Stimulated activated naive CD4-positive, alpha-beta T cell (primary cell): ENCODE results near the gene ZBTB48.

Experiments
- DNase-seq, 6 experiments: peaks; one replicate each; lab custom pipeline; 2025; lab: John Stamatoyannopoulos, UW

The ZBTB48 gene

GRCh38 chr1:6572653-6573383 lies 7.0 kb upstream of the ZBTB48 start:
- DNase-seq = no peak

GRCh38 chr1:6574025-6574620 lies 5.7 kb upstream of the ZBTB48 start:
- no peak for DNase-seq

- DNase-seq = no peak
These were observed 5.0 kb upstream of the ZBTB48 start for GRCh38 chr1:6574818-6575217.

DNA sequence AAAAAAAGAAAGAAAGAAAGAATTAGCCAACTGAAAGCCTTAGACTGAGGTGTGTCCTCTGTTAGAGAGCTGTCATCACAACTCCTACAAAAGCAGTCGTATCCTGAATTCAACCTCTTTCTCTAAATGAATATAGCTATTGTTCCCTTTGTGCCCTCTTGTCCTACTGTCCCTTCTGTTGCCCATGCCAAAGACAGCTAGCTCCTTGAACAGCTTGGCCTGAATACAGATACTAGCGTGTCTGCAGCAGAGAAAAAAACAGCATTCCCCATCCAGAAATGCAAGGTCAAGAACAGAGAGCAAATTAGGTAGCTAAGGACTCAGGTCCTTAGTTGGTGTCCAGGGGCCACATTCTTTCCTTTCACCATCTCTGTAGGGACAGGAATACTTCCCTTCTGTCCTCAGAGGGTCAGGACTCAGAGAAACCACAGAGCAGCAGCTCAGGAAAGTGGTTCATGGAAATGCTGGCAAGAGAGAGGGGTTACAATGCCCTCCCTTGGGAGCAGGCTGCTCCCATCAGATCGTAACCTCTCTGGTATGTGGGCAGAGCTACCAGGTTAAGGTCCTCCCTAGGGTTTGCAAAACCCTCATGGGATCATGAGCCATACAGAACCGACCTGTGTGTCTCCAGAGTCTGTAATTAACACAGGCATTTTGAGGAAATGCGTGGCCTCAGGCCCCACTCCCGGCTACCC lies 1.8 kb upstream of the ZBTB48 start:
- DNase-seq = no peak

DNA sequence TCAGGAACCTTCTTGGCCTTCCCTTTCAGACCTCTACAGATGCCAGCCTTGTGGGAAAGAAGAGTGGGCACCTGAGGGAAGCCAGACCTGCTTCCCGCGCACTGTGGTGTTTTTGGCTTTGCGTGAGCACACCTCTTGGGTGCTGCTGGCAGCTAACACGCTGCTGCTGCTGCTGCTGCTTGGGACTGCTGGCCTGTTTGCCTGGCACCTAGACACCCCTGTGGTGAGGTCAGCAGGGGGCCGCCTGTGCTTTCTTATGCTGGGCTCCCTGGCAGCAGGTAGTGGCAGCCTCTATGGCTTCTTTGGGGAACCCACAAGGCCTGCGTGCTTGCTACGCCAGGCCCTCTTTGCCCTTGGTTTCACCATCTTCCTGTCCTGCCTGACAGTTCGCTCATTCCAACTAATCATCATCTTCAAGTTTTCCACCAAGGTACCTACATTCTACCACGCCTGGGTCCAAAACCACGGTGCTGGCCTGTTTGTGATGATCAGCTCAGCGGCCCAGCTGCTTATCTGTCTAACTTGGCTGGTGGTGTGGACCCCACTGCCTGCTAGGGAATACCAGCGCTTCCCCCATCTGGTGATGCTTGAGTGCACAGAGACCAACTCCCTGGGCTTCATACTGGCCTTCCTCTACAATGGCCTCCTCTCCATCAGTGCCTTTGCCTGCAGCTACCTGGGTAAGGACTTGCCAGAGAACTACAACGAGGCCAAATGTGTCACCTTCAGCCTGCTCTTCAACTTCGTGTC lies 995 bp upstream of the ZBTB48 start:
- no peak for DNase-seq

GRCh38 chr1:6580119-6580592 lies 362 bp downstream of the ZBTB48 start:
- no peak for DNase-seq

GRCh38 chr1:6580593-6581409 lies 1.0 kb downstream of the ZBTB48 start:
- peak in 1 of 6 experiments; percentile 16 for DNase-seq

GRCh38 chr1:6581561-6582305 lies 1.9 kb downstream of the ZBTB48 start:
- DNase-seq = no peak

DNA sequence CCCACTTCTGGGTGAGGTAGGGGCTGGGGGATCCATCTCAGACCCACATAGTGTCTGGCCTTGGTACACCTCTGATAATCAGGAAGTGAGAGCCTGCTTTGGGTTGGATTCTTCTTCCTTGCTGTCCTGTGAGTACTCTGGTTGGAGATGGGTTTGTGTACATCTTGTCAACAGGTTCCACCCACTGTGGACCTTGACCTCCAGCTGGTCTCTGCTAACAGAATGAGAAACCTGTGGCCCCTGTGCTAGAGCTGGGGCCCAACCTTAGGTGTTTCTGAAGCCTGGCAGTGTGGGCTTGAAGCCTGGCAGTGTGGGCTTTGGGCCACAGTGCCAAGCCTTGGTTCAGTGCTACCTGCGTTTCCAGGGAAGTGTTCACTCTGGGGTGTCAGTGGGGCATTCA lies 2.6 kb downstream of the ZBTB48 start:
- no peak for DNase-seq

- no peak for DNase-seq
These were observed 4.6 kb downstream of the ZBTB48 start for GRCh38 chr1:6584126-6585080.

DNA sequence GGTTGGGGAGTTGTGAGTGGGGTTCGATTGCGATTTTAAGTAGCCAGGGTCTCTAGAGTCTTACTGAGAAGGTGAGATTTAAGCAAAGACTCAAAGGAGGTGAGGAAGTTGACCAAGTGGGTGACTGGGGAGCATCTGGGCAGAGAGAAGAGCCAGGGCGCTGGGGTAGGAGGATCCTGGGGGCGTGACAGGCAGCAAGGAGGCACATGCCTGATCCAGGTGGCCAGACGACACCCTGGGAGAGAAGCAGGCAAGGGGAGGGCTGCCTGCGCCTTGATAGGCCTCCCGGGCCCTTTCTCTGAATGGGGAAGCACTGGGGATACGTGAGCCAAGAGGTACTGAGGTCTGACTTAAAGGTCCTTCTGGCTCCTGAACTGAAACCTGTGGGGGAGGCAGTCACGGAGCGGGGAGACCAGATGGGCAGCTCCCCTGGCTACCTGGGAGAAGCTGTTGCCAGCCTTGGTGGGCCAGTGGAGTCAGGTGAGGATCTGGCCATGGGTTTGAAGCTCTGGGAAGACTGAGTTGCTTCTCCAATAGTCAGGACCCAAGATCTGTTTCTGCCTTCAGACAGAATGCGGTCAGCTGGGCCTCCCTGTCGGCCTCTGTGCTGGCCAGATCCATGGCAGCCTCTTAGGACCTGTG lies 5.4 kb downstream of the ZBTB48 start:
- no peak for DNase-seq

DNA sequence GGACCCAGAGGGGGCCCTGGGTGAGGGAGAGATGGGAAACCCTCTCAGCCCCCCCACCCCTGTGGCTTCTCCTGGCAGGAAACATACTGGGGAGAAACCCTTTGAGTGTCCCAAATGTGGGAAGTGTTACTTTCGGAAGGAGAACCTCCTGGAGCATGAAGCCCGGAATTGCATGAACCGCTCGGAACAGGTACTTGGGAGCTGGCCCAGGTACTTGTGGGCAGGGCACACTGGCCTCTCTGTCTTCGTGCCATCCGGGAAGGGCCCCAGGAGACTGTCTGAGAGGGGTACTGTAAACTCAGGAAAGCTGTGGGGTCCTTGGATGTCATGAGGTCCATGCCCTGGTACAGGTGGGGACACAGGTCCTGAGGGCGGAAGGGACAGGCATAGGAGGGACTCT lies 6.0 kb downstream of the ZBTB48 start:
- DNase-seq = no peak

DNA sequence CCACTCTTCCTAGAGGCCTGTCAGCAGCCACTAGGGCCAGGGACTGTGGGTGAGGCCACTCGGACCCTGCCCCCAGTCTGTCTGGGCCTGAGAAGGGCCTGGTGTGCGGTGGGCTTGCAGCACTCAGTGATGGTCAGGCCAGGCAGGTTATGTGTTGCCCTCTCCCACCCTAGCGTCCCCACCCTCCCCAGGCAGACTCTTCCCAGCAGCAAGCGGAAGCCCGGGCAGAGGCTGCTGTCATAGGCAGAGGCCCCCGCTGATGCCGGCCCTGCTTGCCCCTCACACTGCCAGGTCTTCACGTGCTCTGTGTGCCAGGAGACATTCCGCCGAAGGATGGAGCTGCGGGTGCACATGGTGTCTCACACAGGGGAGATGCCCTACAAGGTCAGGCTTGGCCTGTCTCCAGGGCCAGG lies 6.6 kb downstream of the ZBTB48 start:
- no peak for DNase-seq

GRCh38 chr1:6587261-6588005 lies 7.6 kb downstream of the ZBTB48 start:
- DNase-seq = no peak

GRCh38 chr1:6588128-6588892 lies 8.5 kb downstream of the ZBTB48 start:
- no peak for DNase-seq

DNA sequence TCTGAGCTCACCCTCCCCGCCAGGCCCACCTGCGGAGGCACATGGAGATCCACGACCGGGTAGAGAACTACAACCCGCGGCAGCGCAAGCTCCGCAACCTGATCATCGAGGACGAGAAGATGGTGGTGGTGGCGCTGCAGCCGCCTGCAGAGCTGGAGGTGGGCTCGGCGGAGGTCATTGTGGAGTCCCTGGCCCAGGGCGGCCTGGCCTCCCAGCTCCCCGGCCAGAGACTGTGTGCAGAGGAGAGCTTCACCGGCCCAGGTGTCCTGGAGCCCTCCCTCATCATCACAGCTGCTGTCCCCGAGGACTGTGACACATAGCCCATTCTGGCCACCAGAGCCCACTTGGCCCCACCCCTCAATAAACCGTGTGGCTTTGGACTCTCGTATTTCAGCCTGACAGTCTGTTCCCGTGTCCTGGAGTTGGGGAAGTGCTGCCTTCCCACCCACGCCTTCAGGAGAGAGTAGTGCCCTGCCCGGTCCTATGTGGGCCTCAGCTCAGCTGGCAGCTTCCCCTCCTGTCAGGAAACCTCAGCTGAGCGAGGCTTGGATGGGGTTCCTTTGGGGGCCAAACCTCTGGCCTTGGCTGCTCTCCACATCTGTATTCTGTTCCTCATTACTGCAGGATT lies 9.2 kb downstream of the ZBTB48 start:
- DNase-seq = no peak

GRCh38 chr1:6590046-6590445 lies 10.3 kb downstream of the ZBTB48 start:
- DNase-seq = no peak
